ENCODE results near the gene GATAD2A.
"Not testable (repeated sequence)": the region's sequence is repeated elsewhere in the genome, so short reads cannot be mapped to it uniquely, and the experiment has no call there.

GATAD2A gene

DNA sequence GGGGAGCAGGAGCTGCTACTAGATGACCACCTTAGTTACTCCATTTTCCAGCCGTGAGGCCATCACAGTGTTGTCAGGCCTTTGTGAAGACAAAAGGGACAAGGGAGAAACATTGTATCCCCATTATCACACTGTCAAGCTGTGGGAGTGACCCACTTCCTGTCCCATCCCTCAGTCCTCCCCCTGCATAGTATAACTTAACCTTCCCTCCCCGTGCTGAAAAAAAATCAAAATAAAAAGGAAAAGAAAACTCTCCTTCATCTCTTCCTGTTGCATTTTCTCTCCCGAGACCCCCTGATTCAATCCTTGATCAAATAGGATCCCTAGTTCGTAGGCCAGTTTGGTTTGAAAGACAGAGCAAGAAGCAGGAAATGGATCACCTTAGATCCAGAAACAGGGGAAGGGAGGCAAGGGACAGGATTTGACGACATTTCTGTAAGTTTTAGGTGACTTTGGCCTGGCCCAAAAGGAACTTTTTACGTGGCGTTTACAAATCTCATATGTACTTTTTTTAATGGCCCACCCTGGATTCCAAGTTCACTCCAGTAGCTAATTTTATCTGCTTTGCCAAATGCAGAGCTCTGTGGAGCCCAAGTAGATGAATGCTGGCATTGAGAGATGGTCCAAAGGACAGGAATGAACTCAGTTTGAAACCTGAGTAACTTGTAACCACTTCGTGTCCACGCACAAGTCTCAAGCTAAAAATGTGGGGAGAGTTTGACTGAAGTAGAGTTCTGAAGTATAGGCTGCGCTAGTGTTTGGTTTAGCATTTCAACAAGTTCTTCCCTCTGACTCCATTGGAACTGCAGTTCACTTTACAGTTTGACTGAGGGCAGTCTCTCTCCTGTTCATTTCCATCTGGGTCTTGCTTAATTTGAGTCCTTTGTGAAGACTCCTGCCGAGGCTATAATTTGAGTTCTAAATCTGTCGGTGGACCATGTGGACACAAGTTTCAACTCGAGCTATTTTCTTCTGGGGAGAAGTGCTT lies 16.6 kb upstream of the GATAD2A start:
- no peak for DNase-seq (ENCODE audit: low read depth)

DNA sequence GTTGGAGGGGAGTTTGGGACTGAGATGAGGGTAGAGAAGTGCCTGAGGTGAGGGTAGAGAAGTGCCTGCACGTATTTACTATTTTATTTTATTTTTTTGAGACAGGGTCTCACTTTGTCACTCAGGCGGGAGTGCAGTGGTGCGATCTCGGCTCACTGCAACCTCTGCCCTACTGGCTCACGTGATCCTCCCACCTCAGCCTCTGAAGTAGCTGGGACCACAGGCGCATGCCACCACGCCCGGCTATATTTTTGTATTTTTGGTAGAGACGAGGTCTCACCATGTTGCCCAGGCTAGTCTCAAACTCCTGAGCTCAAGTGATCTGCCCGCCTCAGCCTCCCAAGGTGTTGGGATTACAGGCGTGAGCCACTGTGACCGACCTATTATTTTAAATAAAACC lies 15.8 kb upstream of the GATAD2A start:
- DNase-seq (ENCODE audit: low read depth), result not testable (repeated sequence)

DNA sequence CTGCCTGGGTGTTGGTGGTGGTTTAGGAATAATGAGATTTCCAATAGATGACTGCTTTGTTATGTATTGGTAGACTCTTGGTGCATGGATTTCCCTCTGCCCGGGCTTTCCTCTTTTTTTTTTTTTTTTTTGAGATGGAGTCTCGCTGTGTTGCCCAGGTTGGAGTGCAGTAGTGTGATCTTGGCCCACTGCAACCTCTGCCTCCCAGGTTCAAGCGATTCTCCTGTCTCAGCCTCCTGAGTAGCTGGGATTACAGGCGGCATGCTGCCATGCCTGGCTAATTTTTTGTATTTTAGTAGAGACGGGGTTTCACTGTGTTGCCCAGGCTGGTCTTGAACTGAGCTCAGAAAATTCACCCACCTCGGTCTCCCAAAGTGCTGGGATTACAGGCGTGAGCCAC lies 11.1 kb upstream of the GATAD2A start:
- not testable (repeated sequence) for DNase-seq (ENCODE audit: low read depth)

- no peak for DNase-seq (ENCODE audit: low read depth)
Observed at GRCh38 chr19:19399733-19400433, 5.6 kb upstream of the GATAD2A start.

GRCh38 chr19:19402656-19403372 lies 2.7 kb upstream of the GATAD2A start:
- DNase-seq (ENCODE audit: low read depth), result no peak

- no peak for DNase-seq (ENCODE audit: low read depth)
Observed at GRCh38 chr19:19403373-19403901, 2.0 kb upstream of the GATAD2A start.

- DNase-seq (ENCODE audit: low read depth), result no peak
Observed at GRCh38 chr19:19405971-19406877, 749 bp downstream of the GATAD2A start.

DNA sequence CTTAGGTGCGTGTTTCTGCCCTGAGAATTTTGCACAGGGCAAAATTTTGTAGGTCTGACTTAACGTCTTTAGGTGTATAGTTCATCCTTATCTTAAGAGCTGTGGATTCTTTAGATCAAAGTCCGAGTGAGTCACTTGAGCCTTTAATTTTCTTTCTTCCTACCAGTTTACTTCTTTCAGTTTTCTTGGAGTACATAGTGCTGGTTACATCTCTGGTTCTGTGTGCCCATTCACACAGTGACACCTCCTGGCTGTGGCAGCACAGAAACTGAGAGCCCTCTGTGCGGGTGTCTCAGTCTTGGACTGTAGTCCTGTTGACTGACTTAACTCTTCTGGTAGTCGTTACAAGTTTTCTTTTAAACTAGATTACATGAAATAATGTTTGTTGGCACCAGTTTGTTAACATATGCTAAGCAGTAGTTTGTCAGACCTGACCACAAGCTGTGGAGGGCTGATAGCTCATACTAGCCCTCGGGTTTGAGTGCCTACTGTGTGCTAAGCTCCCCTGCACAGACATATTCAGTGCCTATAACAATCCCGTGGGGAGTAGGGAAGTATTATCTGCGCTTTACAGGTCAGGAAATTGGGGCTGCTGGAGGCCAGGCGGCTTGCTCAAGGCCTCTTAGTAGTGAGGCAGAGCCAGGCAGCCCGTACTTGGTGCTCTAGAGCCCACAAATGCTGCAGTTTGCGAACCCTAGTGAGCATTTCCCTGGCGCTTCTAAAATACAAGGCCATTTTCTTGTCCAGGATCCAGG lies 1.6 kb downstream of the GATAD2A start:
- no peak for DNase-seq (ENCODE audit: low read depth)

- no peak for DNase-seq (ENCODE audit: low read depth)
Observed at GRCh38 chr19:19407633-19407930, 2.1 kb downstream of the GATAD2A start.

DNA sequence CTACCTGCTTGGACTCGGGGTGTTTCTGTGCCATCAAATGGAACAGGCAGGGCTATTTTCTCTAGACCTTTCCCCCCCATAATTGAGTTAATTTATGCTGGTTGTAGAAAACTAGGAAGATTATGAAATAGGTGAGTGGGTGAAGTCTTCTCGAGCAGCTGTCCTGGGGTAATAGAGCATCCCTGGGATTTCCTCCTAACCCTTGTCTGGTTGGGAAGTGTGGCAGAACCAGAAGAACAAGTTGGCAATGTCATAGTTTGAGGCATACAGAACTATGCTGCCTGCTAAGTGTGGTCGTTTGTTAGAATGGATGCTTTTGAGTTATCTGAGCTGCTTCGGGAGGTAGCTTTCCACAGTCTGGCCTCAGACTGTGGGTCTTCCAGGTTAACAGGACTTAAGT lies 3.7 kb downstream of the GATAD2A start:
- DNase-seq (ENCODE audit: low read depth), result no peak

DNA sequence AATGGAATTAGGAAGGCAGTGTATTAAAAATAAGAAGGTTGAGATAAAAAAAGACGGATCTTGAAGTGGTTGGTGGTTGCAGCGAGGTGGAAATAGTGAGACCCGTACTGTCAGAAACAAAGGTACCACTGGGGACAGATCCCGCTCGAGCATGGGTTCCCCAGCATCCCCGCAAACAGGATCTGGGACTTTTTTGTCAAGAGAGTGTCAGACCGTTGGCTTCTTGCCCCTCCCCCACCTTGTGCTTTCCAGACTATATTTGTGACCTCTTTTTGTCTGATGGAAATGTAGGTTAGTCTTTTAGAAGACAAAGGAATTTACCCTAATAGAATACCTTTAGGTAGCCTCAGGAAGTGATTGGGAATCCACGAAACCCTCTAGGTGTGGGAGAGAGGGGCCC lies 4.2 kb downstream of the GATAD2A start:
- no peak for DNase-seq (ENCODE audit: low read depth)

- DNase-seq (ENCODE audit: low read depth), result no peak
Observed at GRCh38 chr19:19410553-19411550, 5.4 kb downstream of the GATAD2A start.

GRCh38 chr19:19416280-19416679 lies 10.8 kb downstream of the GATAD2A start:
- no peak for DNase-seq (ENCODE audit: low read depth)

DNA sequence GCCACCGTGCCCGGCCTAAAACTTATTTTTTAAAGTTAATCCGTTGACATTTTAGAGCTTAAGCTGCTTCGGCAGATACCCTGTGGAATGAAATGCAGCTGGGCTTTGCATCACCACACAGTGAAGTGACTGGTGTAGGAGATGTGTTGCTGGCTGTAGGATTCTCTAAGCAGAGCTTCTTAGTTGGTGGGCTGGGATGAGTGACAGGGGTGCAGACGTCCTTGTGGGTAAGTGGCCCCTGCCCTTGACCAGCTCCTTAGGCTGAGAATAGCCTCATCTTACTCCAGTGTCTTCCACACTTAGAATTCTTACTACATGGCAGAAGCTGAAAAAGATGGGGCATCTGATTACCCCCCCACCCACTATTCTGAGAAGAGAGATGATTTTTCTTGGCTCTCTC lies 11.6 kb downstream of the GATAD2A start:
- DNase-seq (ENCODE audit: low read depth), result no peak

DNA sequence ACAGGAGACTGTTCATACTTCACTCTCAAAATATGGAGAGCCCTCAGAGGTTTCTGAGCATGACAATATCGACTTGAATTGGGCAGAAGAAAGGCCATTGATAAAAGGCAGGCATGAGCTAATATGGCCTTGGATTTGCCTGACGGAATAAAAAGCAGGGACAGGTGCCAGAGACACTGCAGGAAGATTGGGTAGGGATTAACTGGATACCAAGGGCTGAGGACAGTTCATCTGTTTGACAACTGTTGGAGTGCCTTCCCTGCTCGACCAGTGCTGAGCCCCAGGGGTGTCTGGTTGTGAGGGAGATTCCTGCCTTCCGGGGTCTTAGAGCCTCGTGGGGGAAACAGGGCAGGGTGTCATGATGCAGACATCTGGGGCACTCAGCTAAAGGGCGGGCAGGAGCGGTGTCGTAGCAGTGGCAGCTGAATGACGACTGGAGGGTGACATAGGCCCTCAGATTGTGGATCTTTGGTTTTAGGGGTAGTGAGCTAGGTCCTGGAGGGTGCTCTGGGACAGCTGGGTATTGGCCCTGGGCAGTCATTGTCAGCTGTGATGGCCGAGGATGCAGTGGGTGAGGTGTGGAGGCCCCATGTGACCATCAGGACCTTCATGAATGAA lies 12.3 kb downstream of the GATAD2A start:
- DNase-seq (ENCODE audit: low read depth), result no peak

DNA sequence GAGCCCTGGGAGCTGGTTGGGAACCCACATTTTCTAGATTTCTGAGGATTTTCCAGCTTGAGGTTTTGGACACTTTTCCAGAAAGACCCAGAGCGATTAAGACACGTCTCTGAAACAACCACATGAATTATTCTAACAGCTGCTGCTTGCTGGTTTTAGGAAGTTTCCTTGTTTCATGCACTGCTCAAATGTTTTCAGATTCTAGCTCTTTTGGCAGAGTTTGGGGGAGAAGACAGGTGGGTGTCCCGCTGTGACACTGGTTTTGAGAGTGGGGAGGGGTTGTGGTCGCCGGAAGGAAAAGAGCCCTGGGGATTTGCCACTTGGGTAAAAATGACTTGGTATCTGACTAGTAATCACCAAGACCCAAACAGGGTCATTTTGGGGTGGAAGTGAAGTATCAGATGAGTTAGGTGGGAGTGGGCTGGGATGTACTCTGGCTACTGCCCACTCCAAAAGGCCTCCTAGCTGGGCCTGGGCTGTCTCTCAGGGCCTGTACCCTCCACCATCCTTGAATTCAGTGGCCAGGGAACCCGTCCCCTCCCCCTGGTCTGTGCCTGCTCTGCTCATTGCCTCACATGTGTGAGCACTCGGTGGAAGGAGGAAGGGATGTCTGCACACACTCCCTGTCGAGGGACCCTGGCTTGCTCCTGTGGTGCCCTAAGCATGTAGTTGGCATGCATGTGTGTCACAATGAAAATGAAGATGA lies 13.2 kb downstream of the GATAD2A start:
- DNase-seq (ENCODE audit: low read depth), result no peak

DNA sequence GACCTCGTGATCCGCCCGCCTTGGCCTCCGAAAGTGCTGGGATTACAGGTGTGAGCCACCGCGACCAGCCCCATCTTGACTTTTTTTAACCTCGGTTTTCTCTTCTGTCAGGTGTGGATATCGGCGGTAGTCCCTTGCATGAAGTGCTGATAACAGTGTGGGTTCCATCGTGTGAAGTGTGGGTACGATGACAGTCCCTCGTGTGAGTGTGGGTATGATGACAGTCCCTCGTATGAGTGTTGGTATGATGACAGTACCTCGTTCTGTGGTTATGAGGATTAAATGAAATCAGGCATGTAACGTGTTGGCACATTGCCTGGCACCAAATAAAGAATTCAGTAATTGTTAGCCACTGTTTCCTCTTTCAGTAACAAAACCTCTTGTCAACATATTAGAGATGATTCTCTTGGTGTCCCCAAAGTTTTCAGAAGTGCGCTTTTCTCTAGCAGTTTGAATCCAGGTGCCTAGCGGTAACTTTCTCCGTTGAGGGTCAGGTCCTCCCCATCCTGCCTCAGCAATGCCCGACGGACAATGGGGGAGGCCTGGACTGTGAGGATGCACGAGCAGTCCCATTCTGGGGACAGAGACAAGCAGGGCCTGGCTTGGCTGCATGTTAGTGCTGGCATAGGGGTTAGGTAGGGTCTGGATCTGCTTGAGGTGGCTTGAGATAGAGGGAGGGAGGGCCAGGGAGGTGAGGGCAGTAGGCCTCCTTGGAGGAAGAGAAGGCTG lies 15.3 kb downstream of the GATAD2A start:
- DNase-seq (ENCODE audit: low read depth), result no peak

DNA sequence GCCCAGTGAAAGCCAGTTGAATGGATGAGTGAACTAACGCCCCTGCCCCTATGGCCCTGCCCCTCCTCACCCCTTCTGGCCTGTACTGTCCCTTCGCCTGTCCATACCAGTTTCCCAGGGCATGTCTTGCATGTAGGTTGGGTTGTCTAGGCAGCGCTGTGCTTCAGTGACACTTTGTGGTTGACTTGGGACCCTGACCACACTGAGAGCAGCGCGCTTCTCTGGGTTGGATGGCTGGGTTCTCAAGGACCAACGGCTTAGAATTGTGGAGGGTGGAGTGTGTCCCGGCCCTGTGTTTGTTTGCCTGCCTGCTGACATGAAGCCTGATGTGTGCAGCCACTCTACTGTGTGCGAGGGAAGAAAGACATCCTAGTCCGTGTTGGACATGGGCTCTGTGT lies 15.8 kb downstream of the GATAD2A start:
- no peak for DNase-seq (ENCODE audit: low read depth)
